Neural cell (in vitro differentiated cells): ENCODE data around the gene VPS72. TPM values are rescaled to one million over a fixed set of nuclear protein-coding genes. Genes with fewer than 3 reads are reported as not detected.
"Not testable (repeated sequence)": the region's sequence is repeated elsewhere in the genome, so short reads cannot be mapped to it uniquely, and the experiment has no call there.

ENCODE experiments used
- H2AFZ ChIP-seq: fragments of 200-600, 300-800 bp; sonication (generic), shearing (Covaris generic); 2 replicates; pipeline ENCODE4 v1.6.0; 2014; ENCODE audit warnings: low read depth, mild to moderate bottlenecking, antibody characterized with exemption, low read length, moderate library complexity
- H3F3A ChIP-seq: fragments of 200-600 bp; shearing (Covaris generic); 2 replicates; pipeline ENCODE4 v1.6.1; 2016; ENCODE audit warnings: mild to moderate bottlenecking, moderate library complexity, mixed read lengths, antibody characterized with exemption, low read length; ENCODE audit not compliant: insufficient read depth, poor library complexity, severe bottlenecking
- H3K27ac ChIP-seq: fragments of 200-600, 300-800 bp; sonication (generic), shearing (Covaris generic); 2 replicates; pipeline ENCODE4 v1.5.1; 2014; ENCODE audit warnings: mild to moderate bottlenecking, low read length, moderate library complexity
- H3K27me3 ChIP-seq: fragments of 300-800, 200-600 bp; sonication (generic), shearing (Covaris generic); 2 replicates; pipeline ENCODE4 v1.6.0; 2014; ENCODE audit warnings: mild to moderate bottlenecking, low read depth, low read length, moderate library complexity; ENCODE audit not compliant: insufficient read depth
- H3K36me3 ChIP-seq: fragments of 300-800, 200-600 bp; sonication (generic), shearing (Covaris generic); 2 replicates; pipeline ENCODE4 v1.5.1; 2014; ENCODE audit warnings: mild to moderate bottlenecking, antibody characterized with exemption, low read length, moderate library complexity; ENCODE audit not compliant: insufficient read depth
- H3K4me2 ChIP-seq: fragments of 300-800, 200-600 bp; sonication (generic), shearing (Covaris generic); 2 replicates; pipeline ENCODE4 v1.6.0; 2014; ENCODE audit warnings: mild to moderate bottlenecking, low read length
- H3K4me3 ChIP-seq: fragments of 300-800, 200-600 bp; sonication (generic), shearing (Covaris generic); 2 replicates; pipeline ENCODE4 v1.5.1; 2014; ENCODE audit warnings: mild to moderate bottlenecking, low read length, moderate library complexity
- H3K79me2 ChIP-seq: fragments of 200-600 bp; shearing (Covaris generic); replicated peaks from 2 replicates; pipeline ENCODE4 v1.6.0; 2014; ENCODE audit warnings: mild to moderate bottlenecking, low read length, moderate library complexity; ENCODE audit not compliant: insufficient read depth
- H3K9ac ChIP-seq: fragments of 300-800, 200-600 bp; sonication (generic), shearing (Covaris generic); 2 replicates; pipeline ENCODE4 v1.6.1; 2016; ENCODE audit warnings: mild to moderate bottlenecking, low read length, mixed read lengths
- H3K9me2 ChIP-seq: fragments of 200-600 bp; shearing (Covaris generic); 2 replicates; pipeline ENCODE4 v1.6.1; 2016; ENCODE audit warnings: mild to moderate bottlenecking, low read length, mixed read lengths; ENCODE audit not compliant: insufficient read depth
- H3K9me3 ChIP-seq: fragments of 200-600, 300-800 bp; sonication (generic), shearing (Covaris generic); 2 replicates; pipeline ENCODE4 v1.6.1; 2016; ENCODE audit warnings: mild to moderate bottlenecking, mixed run types, low read length, moderate library complexity, mixed read lengths
- H4K20me1 ChIP-seq: fragments of 200-600 bp; shearing (Covaris generic); 2 replicates; pipeline ENCODE4 v1.6.1; 2016; ENCODE audit warnings: mild to moderate bottlenecking, mixed run types; ENCODE audit not compliant: insufficient read depth
- EP300 ChIP-seq: fragments of 450-650 bp; conservative IDR thresholded peaks from 2 replicates; pipeline ENCODE4 v1.6.1; 2014; ENCODE audit warnings: antibody characterized with exemption, mild to moderate bottlenecking, moderate library complexity; ENCODE audit not compliant: poor library complexity, severe bottlenecking
- EZH2 ChIP-seq: fragments of 200-600, 300-800 bp; shearing (Covaris generic), sonication (generic); IDR thresholded peaks from 2 replicates; pipeline ENCODE4 v1.6.1; 2014; ENCODE audit warnings: antibody characterized with exemption, low read length, borderline replicate concordance, mild to moderate bottlenecking; ENCODE audit not compliant: insufficient read depth, poor library complexity, severe bottlenecking
- MXI1 ChIP-seq: fragments of 450-650 bp; conservative IDR thresholded peaks from 2 replicates; pipeline ENCODE4 v1.6.1; 2014; ENCODE audit warnings: antibody characterized with exemption, mild to moderate bottlenecking; ENCODE audit not compliant: poor library complexity, severe bottlenecking
- POLR2AphosphoS5 ChIP-seq: IDR thresholded peaks from 2 replicates; pipeline ENCODE4 v1.6.1; 2012
- RAD21 ChIP-seq: fragments of 450-650 bp; conservative IDR thresholded peaks from 2 replicates; pipeline ENCODE4 v1.6.1; 2014; ENCODE audit warnings: antibody characterized with exemption, mild to moderate bottlenecking, moderate library complexity
- SMC3 ChIP-seq: fragments of 450-650 bp; conservative IDR thresholded peaks from 2 replicates; pipeline ENCODE4 v1.6.1; 2014; ENCODE audit warnings: antibody characterized with exemption, mild to moderate bottlenecking, moderate library complexity; ENCODE audit not compliant: poor library complexity
- TAF1 ChIP-seq: IDR thresholded peaks from 2 replicates; pipeline ENCODE4 v1.6.1; 2012; ENCODE audit warnings: low read depth
- polyA plus RNA-seq: library from polyadenylated mRNA; depleted of rRNA; stranded (reverse); fragments of >200 nt; gene quantifications from 2 replicates; pipeline ENCODE4 v1.2.3, GENCODE V29; 2014
- TF ChIP-seq, protein P1 (sequence below): fragments of 450-650 bp; IDR thresholded peaks from 2 replicates; pipeline ENCODE4 v1.5.1; 2014; ENCODE audit warnings: antibody characterized with exemption, mild to moderate bottlenecking, moderate library complexity; ENCODE audit not compliant: poor library complexity, severe bottlenecking
- TF ChIP-seq, protein P2 (sequence below): IDR thresholded peaks from 2 replicates; pipeline ENCODE4 v1.6.1; 2012; ENCODE audit warnings: borderline replicate concordance

The VPS72 gene
- polyA plus RNA-seq, 1 donor from 2014 or later: 232 TPM

DNA sequence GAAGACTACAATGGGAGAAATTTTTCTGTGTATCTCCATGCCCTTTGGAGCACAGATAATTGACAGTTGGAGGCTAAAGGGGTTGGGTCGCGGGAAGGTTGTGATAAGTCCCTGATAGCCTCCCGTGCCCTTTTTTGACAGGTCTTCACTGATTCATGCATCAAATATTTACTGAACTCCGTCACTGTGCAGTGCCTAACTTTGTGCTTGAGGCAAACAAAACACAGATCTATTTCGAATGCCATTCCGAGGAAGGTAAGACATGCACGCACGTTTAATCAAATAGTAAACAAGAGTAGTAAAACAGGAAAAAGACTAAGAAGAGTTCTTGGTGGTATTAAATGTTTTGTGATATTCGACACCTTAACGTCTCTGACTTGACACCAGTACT, 7.9 kb upstream of the VPS72 start:
- peaks cover 5% of the 10 kb centered on the region for H3K27me3 ChIP-seq
- peak overlapping the region; percentile 72 for H2AFZ ChIP-seq
- H3K9me3 ChIP-seq: no peaks in the 10 kb centered on the region
- TF ChIP-seq RAD21 (no peak), SMC3 (no peak), EZH2 (no peak), MXI1 (no peak)
- TF ChIP-seq, protein P1, sequence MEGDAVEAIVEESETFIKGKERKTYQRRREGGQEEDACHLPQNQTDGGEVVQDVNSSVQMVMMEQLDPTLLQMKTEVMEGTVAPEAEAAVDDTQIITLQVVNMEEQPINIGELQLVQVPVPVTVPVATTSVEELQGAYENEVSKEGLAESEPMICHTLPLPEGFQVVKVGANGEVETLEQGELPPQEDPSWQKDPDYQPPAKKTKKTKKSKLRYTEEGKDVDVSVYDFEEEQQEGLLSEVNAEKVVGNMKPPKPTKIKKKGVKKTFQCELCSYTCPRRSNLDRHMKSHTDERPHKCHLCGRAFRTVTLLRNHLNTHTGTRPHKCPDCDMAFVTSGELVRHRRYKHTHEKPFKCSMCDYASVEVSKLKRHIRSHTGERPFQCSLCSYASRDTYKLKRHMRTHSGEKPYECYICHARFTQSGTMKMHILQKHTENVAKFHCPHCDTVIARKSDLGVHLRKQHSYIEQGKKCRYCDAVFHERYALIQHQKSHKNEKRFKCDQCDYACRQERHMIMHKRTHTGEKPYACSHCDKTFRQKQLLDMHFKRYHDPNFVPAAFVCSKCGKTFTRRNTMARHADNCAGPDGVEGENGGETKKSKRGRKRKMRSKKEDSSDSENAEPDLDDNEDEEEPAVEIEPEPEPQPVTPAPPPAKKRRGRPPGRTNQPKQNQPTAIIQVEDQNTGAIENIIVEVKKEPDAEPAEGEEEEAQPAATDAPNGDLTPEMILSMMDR: no peak
- H3K4me3 ChIP-seq: peak overlapping the region; percentile 97
- H3F3A ChIP-seq: no peaks in the 10 kb centered on the region
- peak overlapping the region; percentile 94 for H3K9ac ChIP-seq
- peak overlapping the region; percentile 52 for H3K27ac ChIP-seq
- H4K20me1 ChIP-seq: no peaks in the 10 kb centered on the region
- peak overlapping the region; percentile 50 for H3K4me2 ChIP-seq
- peaks cover 40% of the 10 kb centered on the region for H3K79me2 ChIP-seq
- no peaks in the 10 kb centered on the region for H3K9me2 ChIP-seq
- H3K36me3 ChIP-seq: no peaks in the 10 kb centered on the region

DNA sequence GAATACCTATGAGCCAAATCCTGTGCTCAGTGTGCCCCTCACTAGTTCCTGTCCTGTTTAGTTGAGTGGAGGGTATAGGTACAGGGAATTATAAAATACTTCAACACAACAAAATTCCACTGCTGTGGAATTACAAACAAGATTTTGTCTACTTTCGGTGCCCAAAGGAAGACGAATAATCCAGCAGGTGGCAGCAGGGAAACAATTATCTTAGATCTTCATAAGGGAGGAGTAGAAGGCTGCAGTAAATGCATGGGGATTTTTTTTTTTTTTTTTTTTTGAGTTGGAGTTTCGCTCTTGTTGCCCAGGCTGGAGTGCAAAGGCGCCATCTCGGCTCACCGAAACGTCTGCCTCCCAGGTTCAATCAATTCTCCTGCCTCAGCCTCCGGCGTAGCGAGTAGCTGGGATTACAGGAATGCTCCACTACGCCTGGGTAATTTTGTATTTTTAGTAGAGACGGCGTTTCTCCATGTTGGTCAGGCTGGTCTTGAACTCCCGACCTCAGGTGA, 6.3 kb upstream of the VPS72 start:
- Histone ChIP-seq H3K4me2 (no peak overlapping the region), H4K20me1 (no peaks in the 10 kb centered on the region), H3K27ac (no peak overlapping the region), H3K9me2 (no peaks in the 10 kb centered on the region), H3K36me3 (no peaks in the 10 kb centered on the region), H2AFZ (no peak overlapping the region), H3K27me3 (peaks cover 5% of the 10 kb centered on the region), H3K9ac (no peak overlapping the region), H3F3A (no peaks in the 10 kb centered on the region), H3K9me3 (no peaks in the 10 kb centered on the region), H3K4me3 (no peak overlapping the region), H3K79me2 (peaks cover 25% of the 10 kb centered on the region)
- TF ChIP-seq MXI1: no peak
- TF ChIP-seq TAF1: no peak
- TF ChIP-seq RAD21: peak; percentile 44
- TF ChIP-seq, protein P2, sequence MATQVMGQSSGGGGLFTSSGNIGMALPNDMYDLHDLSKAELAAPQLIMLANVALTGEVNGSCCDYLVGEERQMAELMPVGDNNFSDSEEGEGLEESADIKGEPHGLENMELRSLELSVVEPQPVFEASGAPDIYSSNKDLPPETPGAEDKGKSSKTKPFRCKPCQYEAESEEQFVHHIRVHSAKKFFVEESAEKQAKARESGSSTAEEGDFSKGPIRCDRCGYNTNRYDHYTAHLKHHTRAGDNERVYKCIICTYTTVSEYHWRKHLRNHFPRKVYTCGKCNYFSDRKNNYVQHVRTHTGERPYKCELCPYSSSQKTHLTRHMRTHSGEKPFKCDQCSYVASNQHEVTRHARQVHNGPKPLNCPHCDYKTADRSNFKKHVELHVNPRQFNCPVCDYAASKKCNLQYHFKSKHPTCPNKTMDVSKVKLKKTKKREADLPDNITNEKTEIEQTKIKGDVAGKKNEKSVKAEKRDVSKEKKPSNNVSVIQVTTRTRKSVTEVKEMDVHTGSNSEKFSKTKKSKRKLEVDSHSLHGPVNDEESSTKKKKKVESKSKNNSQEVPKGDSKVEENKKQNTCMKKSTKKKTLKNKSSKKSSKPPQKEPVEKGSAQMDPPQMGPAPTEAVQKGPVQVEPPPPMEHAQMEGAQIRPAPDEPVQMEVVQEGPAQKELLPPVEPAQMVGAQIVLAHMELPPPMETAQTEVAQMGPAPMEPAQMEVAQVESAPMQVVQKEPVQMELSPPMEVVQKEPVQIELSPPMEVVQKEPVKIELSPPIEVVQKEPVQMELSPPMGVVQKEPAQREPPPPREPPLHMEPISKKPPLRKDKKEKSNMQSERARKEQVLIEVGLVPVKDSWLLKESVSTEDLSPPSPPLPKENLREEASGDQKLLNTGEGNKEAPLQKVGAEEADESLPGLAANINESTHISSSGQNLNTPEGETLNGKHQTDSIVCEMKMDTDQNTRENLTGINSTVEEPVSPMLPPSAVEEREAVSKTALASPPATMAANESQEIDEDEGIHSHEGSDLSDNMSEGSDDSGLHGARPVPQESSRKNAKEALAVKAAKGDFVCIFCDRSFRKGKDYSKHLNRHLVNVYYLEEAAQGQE: no peak
- TF ChIP-seq, protein P1: peak; percentile 59
- no peak for TF ChIP-seq POLR2AphosphoS5
- no peak for TF ChIP-seq EP300
- TF ChIP-seq SMC3: peak; percentile 51
- no peak for TF ChIP-seq EZH2

DNA sequence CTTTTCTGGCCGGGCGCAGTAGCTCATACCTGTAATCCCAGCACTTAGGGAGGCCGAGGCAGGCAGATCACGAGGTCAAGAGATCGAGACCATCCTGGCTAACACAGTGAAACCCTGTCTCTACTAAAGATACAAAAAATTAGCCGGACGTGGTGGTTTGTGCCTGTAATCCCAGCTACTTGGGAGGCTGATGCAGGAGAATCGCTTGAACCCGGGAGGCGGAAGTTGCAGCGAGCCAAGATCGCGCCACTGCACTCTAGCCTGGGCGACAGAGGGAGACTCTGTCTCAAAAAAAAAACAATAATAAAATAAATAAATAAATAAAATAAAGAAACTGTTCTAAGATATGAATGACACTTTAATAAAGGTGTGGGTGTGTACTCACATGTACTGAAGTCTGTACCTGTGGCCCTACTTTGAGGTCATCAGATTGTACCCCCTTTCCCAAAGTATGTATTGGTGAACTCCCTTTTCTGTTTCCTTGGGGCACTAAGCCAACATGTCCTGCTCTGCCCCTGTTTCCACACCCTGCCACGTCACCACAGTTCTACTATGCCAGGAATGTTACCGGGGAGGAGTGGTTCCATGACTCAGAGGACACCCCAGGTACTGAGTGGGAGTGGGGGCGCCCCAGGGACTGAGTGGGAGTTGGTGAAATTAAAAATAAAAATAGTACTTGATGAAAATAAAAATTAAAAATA, 5.0 kb upstream of the VPS72 start:
- not testable (repeated sequence) for H3K27me3 ChIP-seq, H2AFZ ChIP-seq, H3K4me2 ChIP-seq, H3K9me3 ChIP-seq, H4K20me1 ChIP-seq, H3K36me3 ChIP-seq, H3K4me3 ChIP-seq, H3K9ac ChIP-seq, H3K27ac ChIP-seq, H3F3A ChIP-seq, H3K9me2 ChIP-seq
- H3K79me2 ChIP-seq: peaks cover 14% of the 10 kb centered on the region
